ENCODE data around the gene MVB12A. TPM values are rescaled to one million over a fixed set of nuclear protein-coding genes. Genes with fewer than 3 reads are reported as not detected.

The MVB12A gene
- total RNA-seq, 1 donor from 2014 or later = 38.7 TPM

DNA sequence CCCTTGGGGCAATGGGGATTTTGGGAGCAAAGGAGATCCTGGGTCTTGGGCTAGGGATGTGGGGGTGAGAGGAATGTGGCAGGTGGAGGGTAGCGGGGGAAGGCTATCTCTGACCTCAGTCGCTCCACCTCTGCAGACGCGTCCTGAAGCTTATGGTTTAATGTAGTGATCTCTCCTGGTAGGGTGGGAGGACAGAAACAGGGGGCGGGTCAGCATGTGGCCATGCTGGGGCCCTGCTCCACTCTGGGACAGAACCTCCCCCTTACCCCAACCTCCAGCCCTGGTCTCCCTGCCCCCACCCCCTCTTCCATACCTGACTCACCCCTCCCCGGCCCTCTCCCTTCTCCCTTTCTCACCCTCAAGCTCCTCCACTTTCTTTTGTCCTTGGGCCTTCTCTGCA, 15.8 kb upstream of the MVB12A start:
- intact Hi-C loops (cut with micrococcal nuclease) = loop anchor here (10.0 kb wide), 1 partner anchor 909 kb away; the partner anchor contains the start of genes C19orf44 and CALR3

DNA sequence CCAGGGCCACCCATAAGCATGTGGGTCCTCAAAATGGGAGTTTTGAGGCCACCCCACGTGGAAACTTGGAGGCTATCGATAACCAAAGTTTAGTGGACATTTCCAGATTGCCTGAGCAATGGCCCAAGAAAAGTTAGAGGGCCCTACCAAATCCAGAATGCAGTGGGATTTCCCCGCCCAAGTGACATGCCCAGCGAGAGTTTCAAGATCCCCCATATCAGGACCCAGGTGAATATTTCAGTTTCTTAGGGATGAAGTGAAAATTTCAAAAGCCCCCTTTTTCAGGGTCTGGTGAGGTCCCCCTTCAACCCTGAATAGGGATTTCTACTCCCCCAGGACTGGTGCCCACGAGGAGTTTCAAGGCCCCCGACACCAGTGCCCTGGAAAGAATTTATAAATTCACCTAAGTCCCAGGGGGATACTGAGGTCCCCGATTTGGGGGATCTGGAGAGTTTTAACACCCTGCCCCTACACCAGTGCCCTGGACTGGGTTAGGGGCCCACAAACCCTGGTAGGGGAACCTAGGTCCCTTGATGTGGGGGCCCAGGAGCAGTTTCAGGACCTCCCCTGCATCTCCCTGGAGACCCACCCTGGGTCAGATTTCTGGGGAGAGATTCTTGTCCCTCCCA, 15.1 kb upstream of the MVB12A start:
- intact Hi-C loops (cut with micrococcal nuclease) = loop anchor here (1.0 to 10.0 kb wide), 3 partner anchors 15 to 910 kb away; partner anchors contain the start of genes C19orf44, CALR3 and DDA1

DNA sequence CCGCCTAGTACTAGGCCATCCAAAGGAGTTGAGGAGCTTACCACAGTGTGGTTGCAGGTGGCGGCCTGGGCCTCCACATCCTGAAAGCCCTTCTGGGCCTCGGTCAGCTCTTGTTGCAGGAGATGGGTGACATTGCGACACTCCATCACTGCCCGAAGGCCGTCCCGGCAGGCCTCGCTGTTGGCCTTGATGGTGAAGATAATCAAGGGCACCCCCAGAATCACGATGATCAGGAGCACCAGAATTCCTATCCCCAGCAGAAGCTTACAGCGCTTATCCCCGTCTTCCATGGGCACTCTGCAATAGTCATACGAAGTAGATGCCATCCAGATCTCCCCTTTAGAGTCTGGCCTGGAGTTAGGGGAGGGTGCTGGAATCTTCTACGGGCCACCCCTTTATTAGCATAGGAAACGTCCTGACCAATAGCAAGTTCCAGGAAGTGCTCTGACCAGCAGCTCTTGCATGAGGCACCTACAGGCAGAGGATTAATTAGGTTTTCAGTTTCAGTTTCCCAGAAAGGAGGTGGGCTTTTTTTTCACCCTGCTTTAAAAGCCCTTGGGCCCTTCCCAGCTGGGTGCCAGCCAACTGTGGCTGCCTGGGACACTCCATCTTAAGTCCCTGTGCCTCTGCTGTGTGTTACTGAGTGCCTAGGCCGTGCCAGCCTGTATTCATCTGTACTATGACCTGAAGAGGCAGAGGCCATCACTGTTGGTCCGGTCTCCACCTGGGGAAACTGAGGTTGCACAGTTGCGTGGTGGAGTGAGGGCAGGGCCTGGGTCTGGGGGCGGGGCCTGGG, 14.4 kb upstream of the MVB12A start, which contains the start of gene BST2:
Gene BST2 (minus strand): TSS at position 381 of the 796 bp plus-strand sequence. CDS start 55 bp downstream, at position 326.
- intact Hi-C loops (cut with micrococcal nuclease) = loop anchor here (1.0 to 10.0 kb wide), 3 partner anchors 14 to 911 kb away; partner anchors contain the start of genes C19orf44, CALR3 and DDA1

DNA sequence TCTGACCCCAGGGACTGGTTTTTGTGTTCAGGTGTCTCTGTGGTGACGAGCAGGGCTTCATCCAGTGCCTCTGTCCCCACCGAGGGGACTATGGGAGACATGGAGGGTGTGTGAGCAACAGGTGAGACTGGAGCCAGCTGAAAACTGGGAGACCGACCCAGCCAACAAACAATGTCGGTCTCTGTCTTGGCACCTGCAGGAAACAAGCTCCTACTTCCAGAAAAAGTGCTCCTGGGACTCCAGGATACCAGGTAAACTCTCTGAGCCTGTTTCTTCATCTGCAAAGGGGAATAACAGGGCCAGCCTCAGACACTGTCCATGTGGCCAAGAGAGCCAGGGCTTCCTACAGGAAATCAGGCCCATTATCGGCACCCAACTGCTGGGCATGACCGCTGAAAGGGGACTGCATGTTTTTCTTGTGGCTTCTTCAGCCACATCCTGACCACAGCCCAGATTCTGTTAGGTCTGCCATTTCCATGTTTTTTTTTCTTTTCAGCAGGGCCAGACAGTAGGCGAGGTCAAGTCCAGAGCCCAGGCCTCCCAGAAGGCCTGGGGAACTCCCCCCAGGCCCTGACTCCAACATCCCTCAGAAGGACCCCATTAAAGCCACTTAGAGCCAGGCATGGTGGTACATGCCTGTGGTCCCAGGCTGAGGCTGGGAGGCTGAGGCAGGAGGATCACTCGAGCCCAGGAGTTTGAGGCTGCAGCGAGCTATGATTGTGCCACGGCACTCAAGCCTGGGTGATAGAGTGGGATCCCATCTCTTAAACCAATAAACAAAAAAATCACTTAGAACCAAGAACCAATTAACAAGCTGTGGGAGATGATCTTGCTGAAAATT, 13.6 kb upstream of the MVB12A start:
- intact Hi-C loops (cut with micrococcal nuclease) = loop anchor here (10.0 kb wide), 1 partner anchor 911 kb away; the partner anchor contains the start of genes C19orf44 and CALR3

DNA sequence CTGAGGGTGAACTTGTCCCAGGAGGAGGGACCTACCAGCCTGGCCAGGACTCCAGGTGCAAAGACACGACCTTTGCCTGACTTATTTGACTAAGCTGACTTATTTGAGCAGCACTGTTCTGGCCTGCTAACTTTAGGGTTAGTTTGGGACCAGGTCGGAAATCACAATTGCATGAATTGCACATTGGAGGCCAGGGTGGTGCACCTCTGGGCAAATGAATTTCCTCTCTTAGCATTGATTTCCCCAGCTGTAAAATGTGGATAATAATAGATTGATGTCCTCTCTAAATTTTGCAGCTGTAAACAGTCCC, 13.0 kb upstream of the MVB12A start:
- intact Hi-C loops (cut with micrococcal nuclease) = loop anchor here (10.0 kb wide), 1 partner anchor 912 kb away; the partner anchor contains the start of genes C19orf44 and CALR3

DNA sequence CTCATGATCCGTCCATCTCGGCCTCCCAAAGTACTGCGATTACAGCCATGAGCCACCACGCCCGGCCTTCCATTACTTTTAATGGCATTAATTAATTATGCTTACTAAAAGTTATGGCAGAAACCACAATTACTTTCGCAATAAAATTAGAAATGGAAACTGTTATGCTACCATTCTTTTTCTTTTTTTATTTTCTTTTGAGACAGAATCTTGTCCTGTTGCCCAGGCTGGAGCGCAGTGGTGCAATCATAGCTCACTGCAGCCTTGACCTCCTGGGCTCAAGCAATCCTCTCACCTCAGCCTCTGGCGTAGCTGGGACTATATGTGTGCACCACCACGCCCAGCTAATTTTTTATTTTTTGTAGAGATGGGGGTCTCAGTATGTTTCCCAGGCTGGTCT, 9.9 kb upstream of the MVB12A start:
- intact Hi-C loops (cut with micrococcal nuclease) = loop anchor here (10.0 kb wide), 1 partner anchor 915 kb away; the partner anchor contains the start of genes C19orf44 and CALR3

DNA sequence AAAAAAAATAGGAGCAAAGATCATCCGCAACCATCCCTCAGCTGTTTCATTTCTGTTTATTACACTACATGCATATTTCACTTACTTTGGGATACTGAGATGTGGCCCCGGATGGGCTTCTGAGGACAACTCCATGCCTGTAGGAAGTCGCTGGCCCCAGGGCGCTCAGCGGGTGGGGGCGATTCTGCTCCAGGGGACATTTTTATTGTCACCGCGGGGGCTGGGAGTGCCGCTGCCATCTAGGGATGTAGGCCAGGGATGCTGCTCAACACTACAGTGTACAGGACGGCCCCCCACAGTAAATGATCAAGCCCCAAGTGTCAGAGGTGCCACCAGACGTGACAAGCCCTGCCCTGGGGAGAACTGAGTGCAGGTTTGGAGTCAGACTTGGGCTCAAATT, 8.0 kb upstream of the MVB12A start:
- intact Hi-C loops (cut with micrococcal nuclease) = no loop called here

DNA sequence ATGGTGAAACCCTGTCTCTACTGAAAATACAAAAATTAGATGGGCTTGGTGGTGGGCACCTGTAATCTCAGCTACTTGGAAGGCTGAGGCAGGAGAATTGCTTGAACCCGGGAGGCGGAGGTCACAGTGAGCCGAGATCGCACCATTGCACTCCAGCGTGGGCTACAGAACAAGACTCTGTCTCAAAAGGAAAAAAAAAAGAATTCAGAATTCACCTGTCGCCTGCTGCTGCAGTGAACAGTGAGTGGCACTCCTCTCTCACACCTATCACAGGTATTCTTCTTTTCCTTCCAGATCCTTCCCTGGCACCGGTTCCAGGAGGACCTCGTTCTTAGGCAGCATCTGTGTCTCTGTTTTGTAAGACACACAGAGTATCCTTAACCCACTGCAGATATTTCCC, 5.8 kb upstream of the MVB12A start:
- intact Hi-C loops (cut with micrococcal nuclease) = no loop called here

DNA sequence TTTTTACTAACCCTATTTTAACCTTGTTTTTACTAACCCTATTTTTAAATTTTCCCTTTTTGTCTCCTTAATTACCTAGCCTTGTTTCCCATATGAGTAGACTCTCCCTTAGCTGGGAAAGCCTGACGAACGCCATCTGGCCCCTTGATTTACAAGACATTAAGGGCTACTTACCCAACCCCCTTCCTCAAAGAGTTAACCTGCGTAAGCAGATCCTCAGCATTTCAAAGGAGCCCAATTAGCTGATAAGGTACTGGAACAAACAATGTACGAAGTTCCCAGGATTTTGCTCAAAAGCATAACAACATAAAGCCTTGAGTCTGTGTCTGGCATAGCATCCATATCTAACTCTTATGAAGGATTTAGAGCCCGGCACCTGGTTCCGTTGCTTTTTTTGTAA, 4.7 kb upstream of the MVB12A start:
- intact Hi-C loops (cut with micrococcal nuclease) = no loop called here

DNA sequence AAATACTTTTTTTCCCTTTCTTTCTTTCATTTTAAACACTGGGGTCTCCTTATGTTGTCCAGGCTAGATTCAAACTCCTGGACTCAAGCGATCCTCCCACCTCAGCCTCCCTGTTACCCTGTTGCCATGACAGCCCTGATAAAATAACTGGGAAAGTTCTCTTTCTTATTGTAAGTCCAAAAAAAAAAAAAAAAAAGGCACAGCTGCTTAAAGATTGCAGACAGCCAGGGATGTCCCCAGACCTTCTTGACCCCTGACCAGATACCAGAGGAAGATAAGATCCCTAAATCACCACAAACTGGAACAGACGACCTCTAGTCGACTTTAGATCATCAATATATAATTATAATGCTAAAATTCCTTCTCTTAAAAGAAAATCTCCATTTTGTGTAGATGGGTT, 1.1 kb upstream of the MVB12A start:
- intact Hi-C loops (cut with micrococcal nuclease) = loop anchor here (1.0 kb wide), 9 partner anchors 13 to 203 kb away; partner anchors contain the start of genes BST2, COLGALT1, DDA1 and GTPBP3

DNA sequence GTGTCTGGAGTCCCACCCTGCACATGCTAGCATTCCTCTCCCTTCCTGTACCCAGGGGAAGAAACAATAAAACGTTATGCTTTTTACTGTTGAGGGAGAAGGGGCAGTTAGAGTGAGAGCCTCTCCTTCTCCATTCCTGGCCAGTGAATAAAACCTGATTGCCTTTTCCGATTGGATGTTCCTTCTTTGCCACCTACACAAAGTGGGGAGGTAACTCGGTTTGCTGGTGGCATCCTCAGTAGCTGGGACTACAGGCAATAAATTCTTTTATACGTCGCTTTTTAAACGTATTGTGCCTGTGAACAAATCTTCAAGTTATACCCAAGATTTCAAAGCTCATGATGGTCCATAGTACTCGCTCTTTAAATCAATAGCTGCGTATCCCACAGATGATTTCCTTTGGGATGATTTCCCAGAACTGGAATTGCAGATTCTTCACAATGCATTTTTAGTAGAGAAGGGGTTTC, 660 bp upstream of the MVB12A start:
- intact Hi-C loops (cut with micrococcal nuclease) = loop anchor here (1.0 kb wide), 9 partner anchors 14 to 204 kb away; partner anchors contain the start of genes BST2, COLGALT1, DDA1 and GTPBP3

DNA sequence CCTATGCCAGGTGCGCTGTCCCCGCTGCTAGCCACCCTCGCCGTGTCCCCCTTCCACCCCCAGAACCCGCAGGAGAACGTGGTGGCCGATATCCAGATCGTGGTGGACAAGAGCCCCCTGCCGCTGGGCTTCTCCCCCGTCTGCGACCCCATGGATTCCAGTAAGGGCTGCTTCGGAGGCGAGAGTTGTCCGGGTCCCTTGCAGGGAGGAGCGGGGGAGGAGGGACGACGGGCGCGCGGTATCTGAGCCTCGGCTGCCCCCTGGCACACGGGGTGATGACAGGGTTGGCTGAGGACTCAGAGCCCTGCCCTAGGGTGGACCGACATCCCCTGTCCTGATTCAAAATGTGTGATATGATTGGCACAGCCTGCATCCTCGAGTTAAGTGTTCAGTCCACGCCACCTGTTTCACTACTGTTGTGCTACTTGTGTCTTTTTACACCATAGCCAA, 653 bp downstream of the MVB12A start:
- intact Hi-C loops (cut with micrococcal nuclease) = loop anchor here (1.0 kb wide), 2 partner anchors 153 to 345 kb away; partner anchors contain the start of genes BABAM1, HAUS8 and MYO9B

DNA sequence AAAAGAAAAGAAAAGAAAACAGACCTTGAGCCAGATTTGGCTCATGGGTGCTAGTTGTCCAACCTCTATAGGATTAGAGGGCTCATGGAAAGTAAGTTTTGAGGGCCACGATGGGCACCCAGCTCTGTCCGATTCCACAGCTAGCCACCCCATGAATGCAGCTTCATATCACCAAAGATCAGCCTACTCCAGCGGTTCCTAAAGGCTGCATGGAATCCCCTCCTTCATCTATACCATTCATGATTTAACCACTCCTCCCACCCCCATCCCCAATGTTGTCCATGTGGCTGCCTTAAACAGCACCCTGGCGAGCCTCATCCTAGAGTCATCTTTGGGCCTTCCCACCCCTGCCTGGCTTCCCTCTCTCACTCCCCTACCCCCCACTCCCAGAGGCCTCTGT, 2.1 kb downstream of the MVB12A start:
- intact Hi-C loops (cut with micrococcal nuclease) = no loop called here

DNA sequence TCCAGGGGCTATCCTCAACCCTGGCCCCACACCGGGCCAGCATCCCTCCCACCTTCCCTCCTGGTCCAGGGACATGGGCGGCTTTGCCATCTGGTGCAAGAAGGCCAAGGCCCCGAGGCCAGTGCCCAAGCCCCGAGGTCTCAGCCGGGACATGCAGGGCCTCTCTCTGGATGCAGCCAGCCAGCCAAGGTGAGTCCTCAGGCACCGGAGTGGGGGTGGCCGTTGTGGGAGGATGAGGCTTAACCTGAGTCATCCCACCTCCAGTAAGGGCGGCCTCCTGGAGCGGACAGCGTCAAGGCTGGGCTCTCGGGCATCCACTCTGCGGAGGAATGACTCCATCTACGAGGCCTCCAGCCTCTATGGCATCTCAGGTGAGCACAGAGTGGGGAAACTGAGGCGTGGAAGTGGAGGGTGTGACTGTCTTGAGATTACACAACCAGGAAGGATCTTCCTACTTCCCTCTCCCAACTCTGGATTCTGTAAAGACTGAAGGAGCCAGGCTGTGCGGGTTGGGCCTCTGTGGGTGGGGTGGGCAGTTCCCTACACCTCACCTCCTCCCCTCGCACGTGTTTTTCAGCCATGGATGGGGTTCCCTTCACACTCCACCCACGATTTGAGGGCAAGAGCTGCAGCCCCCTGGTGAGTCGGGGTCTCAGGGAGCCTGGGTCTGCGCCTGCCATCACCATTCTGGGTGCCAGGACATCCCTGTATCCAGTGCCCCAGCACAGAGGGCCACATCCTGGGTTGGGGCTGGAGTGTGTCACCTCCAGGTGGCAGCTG, 3.8 kb downstream of the MVB12A start:
- intact Hi-C loops (cut with micrococcal nuclease) = no loop called here

DNA sequence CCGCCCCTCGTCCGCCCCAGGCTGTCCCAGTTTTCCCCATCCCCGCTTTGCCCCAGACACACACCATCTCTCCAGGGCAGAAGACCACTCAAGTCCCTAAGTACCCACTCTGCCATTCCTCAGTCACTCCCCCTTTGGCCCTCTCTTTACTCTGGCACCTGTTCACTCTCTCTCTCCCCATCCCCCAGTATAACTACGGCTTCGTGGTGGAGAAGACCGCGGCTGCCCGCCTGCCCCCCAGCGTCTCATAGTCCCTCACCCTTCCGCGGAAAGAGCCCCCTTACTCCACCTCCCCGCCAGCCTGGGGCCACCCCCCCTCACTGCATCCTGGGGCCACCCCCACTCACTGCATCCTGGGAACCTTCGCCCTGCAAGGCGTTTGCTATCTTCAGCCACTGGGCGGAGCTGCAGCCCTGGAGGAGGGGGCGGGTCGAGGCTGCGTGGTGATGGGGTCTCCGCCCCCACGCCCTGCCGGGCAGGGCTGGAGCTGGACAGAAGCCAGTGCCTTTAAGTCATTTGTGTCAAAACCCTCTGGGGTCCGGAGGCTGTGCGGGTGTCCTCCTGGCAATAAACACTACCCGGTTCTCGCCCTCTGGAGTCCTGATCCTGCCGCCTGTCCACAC, 5.0 kb downstream of the MVB12A start:
- intact Hi-C loops (cut with micrococcal nuclease) = no loop called here

DNA sequence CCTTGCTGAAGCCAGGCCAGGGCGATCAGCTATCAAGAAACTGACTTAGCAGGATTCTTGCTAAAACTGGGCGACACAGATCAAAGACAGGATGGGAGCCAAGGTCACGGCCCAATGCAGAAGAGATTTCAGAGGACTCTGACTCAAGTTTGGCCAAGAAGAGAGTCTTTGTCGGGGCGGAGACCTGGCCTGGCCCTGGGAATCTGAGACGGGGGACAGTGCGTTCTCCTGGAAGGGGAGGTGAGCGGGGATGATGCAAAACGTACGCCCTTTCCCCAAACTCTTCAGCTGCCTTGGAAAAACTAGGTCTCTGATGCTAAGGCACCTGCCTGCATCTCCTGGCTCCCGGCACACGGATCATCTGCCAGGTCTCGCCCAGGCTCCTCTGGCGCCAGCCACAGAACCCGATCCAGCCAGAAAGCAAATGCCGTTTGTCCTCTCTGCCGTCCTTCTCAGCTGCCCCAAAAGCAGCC, 9.8 kb downstream of the MVB12A start:
- intact Hi-C loops (cut with micrococcal nuclease) = no loop called here

DNA sequence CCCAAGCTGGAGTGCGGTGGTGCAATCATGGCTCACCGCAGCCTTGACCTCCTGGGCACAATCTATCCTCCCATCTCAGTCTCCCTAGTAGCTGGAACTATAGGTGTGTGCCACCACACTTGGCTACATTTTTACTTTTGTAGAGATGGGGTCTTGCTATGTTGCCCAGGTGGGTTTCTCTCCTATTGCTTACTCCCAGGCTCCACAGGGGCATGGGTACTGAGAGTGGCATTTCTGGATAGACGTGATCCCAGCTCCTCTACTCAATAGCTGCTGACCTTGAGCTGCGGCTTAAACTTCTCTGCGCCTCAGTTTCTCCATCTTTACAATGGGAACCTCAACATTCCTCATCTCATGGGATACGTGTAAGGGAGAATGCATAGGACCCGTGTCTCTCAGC, 11.6 kb downstream of the MVB12A start:
- intact Hi-C loops (cut with micrococcal nuclease) = no loop called here

DNA sequence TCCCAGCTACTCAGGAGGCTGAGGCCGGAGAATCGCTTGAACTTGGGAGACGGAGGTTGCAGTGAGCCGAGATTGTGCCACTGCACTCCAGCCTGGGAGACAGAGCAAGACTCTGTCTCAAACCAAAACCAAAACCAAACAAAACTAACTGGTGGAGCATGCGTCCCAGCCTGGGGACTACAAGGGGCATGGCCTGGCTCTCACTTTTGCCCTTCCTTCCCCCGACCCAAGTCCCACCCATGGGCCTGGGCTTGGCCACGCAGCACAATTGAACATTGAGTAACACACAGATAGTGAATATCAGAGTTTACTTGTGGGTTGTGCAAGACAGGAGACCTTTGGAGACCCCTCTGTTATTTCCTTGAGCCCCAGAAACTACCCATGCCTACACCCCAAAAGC, 15.4 kb downstream of the MVB12A start:
- intact Hi-C loops (cut with micrococcal nuclease) = no loop called here

DNA sequence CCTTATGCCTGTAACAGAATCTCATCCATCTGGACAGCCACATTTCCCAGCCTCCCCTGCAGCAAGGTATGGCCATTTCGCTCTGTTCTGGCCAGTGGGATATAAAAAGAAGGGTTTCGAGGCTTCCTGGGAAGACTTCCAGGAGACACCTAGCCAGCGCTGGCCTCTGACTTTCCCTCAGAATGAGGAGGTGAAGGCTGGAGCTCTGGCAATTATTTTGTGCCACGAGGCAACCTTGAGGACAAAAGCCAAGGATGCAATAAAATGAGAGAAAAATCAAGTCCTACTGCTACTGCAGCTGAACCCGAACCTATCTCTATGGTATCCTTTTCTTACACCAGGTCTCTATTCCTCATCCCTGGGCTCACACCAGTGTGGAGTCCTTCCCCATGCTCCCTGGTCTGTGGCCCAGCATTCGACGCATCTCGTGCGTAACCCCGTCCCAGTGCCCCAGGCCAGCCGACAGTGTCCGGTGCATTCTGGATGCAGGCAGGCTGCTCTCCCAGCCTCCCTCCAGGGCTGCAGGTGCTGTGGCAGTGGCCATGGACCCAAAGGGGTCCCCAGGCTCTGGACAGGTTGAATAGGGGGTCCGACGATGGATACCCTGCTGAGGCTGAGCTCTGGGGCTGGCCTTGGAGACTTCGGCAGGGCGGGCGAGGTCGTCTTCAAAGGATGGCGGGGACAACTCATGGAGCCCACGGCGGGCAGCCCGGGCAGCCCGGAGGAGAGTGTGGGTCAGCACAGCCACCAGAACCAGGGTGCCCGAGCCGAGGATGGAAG, 16.4 kb downstream of the MVB12A start:
- intact Hi-C loops (cut with micrococcal nuclease) = no loop called here

Measured in T-helper 1 cell treated with Interleukin-12 subunit alpha and Interleukin-12 subunit beta and Interleukin-4 antibody, amounts not matched to agents 30 ng/mL and 1 ng/mL, for 36 hours (primary cell).